Stimulated activated CD8-positive, alpha-beta memory T cell treated with anti-CD3 and anti-CD28 coated beads, Interleukin-7, amount 100 ng/mL, for 1 hour (primary cell): ENCODE measurements around the gene C17orf78.
"Not testable (repeated sequence)": the region's sequence is repeated elsewhere in the genome, so short reads cannot be mapped to it uniquely, and the experiment has no call there.

Experiments used
- DNase-seq, 2 donors: peaks; one replicate each; pipeline ENCODE4 v3.0.0-alpha.2; 2020; ENCODE audit warnings: low read depth in 2 of 2

C17orf78 gene

DNA sequence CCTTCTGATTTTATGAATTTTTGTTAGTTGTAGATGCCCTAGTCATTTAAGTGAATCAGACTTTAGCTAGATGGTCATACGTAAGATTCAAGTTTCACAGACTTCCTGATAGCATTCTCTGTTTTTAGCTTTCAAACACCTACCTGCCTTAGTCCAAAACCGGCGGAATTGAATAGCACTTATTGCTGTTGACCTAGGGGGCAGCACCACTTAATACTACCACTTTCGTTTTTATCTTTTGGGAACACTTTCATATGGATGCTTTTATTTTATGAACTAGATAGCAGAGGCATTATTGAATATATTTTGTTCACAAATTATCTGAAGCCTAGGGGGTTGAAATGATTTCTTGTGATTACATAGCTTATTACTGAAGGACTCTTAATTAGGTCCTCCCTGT is 62.4 kb downstream of the C17orf78 start:
- DNase-seq, result no peak

DNA sequence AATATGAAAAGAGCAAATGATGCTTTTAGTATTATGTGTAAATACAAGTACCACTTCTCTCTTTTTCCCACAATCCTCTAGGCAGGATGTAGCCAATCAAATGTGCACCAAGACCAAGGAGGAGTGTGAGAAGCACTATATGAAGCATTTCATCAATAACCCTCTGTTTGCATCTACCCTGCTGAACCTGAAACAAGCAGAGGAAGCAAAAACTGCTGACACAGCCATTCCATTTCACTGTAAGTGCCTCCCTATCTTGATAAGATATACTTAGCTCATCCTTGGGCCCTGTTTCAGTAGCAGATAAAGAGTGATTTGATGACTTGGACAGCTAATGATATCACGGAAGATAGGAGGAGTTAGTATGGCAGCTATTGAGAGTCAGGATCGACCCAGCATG is 64.6 kb downstream of the C17orf78 start:
- DNase-seq, result no peak

DNA sequence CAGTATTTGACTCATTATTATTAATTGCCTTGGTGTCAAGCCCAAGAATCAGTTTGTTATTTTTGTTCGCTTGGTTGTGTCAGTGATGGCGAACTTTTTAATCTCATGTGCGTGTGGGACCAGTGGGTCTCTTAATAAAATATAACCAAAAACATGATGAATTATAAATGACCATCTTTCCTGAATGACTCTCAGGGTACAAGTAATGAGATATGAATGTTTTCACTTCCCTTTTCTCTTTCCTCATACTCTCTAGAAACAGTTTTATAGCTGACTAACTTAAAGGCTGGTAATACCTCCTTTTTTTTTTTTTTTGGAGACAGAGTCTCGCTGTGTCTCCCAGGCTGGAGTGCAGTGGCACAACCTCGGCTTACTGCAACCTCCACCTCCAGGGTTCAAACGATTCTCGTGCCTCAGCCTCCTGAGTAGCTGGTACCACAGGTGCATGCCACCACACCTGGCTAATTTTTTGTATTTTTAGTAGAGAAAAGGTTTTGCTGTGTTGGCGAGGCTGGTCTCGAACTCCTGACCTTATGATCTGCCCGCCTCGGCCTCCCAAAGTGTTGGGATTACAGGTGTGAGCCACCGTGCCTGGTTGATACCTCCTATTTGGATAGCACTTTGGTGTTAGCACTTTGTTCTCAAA is 65.7 kb downstream of the C17orf78 start:
- not testable (repeated sequence) for DNase-seq
